Progenitor cell of endocrine pancreas (in vitro differentiated cells): ENCODE results near the gene FOLR2. TPM values are rescaled to one million over a fixed set of nuclear protein-coding genes. Genes with fewer than 3 reads are reported as not detected.
A peak's percentile ranks its signal among the peaks of the same experiment; 100 is the strongest.

Experiments used
- DNase-seq: peaks from one replicate; pipeline ENCODE4 v3.0.0; 2021; ENCODE audit warnings: low spot score; ENCODE audit not compliant: unreplicated experiment
- H3K27ac Mint-ChIP-seq: 2 replicates; pipeline ENCODE4 v1.8.0; 2021; ENCODE audit warnings: mild to moderate bottlenecking, moderate library complexity, mixed read lengths
- H3K27me3 Mint-ChIP-seq: 2 replicates; pipeline ENCODE4 v1.8.0; 2021; ENCODE audit warnings: mixed read lengths
- H3K36me3 Mint-ChIP-seq: 2 replicates; pipeline ENCODE4 v1.8.0; 2022; ENCODE audit warnings: mixed read lengths; ENCODE audit not compliant: insufficient read depth
- H3K4me1 Mint-ChIP-seq: 2 replicates; pipeline ENCODE4 v1.8.0; 2021; ENCODE audit warnings: low read depth, mixed read lengths
- H3K4me3 Mint-ChIP-seq: 2 replicates; pipeline ENCODE4 v1.8.0; 2021; ENCODE audit warnings: low read depth, mild to moderate bottlenecking, moderate library complexity, mixed read lengths
- H3K9me3 Mint-ChIP-seq: 2 replicates; pipeline ENCODE4 v1.8.0; 2021; ENCODE audit warnings: low read depth, mixed read lengths
- CTCF ChIP-seq: fragments of 200-600 bp; sonication (generic); IDR thresholded peaks from one replicate; pipeline ENCODE4 v1.5.0; 2021; ENCODE audit warnings: antibody characterized with exemption, mild to moderate bottlenecking; ENCODE audit not compliant: unreplicated experiment
- total RNA-seq: library from RNA; stranded (reverse); gene quantifications from 2 replicates; pipeline ENCODE4 v1.2.1, GENCODE V29; 2021

The FOLR2 gene
- total RNA-seq, 1 donor from 2014 or later = not detected

GRCh38 chr11:72222907-72223614 is 6.5 kb downstream of the FOLR2 start:
- peak; percentile 90 for DNase-seq
- H3K27me3 Mint-ChIP-seq = peaks cover under 1% of the 10 kb centered on the region
- H3K4me3 Mint-ChIP-seq = peak overlapping the region; percentile 83
- no peaks in the 10 kb centered on the region for H3K36me3 Mint-ChIP-seq
- peaks cover 24% of the 10 kb centered on the region for H3K4me1 Mint-ChIP-seq
- no peaks in the 10 kb centered on the region for H3K9me3 Mint-ChIP-seq
- peak overlapping the region; percentile 94 for H3K27ac Mint-ChIP-seq
- peak; percentile 13 for TF ChIP-seq CTCF

GRCh38 chr11:72223615-72224563 is 7.3 kb downstream of the FOLR2 start:
- Mint-ChIP-seq H3K27ac (peak overlapping the region; percentile 96), H3K9me3 (no peaks in the 10 kb centered on the region), H3K36me3 (peaks cover 1% of the 10 kb centered on the region), H3K4me3 (peak overlapping the region; percentile 96), H3K4me1 (peaks cover 24% of the 10 kb centered on the region), H3K27me3 (no peaks in the 10 kb centered on the region)
- TF ChIP-seq CTCF = no peak
- peak; percentile 56 for DNase-seq

- TF ChIP-seq CTCF = no peak
- Mint-ChIP-seq H3K27ac (peak within 1 kb of the TSS; percentile 96), H3K27me3 (no peaks in the 10 kb centered on the region), H3K36me3 (peaks cover 6% of the 10 kb centered on the region), H3K4me1 (peaks cover 24% of the 10 kb centered on the region), H3K9me3 (no peaks in the 10 kb centered on the region), H3K4me3 (peak within 1 kb of the TSS; percentile 96)
- no peak for DNase-seq
Measured at GRCh38 chr11:72224564-72225410, 8.2 kb downstream of the FOLR2 start, which contains the start of gene INPPL1. TSS of gene INPPL1 (plus strand) at chr11:72224767. CDS start at chr11:72224985, 218 bp downstream.

- DNase-seq = peak; percentile 10
Measured at GRCh38 chr11:72225411-72225951, 8.9 kb downstream of the FOLR2 start.

More at GRCh38 chr11:72225411-72225951, 8.9 kb downstream of the FOLR2 start:
- H3K27ac Mint-ChIP-seq = peak overlapping the region; percentile 89
- H3K4me3 Mint-ChIP-seq = peak overlapping the region; percentile 83
- H3K9me3 Mint-ChIP-seq = no peaks in the 10 kb centered on the region
- no peaks in the 10 kb centered on the region for H3K27me3 Mint-ChIP-seq
- TF ChIP-seq CTCF = no peak
- H3K36me3 Mint-ChIP-seq = peaks cover 6% of the 10 kb centered on the region
- peaks cover 24% of the 10 kb centered on the region for H3K4me1 Mint-ChIP-seq
